ENCODE results near the gene KRTAP5-6.

DNA sequence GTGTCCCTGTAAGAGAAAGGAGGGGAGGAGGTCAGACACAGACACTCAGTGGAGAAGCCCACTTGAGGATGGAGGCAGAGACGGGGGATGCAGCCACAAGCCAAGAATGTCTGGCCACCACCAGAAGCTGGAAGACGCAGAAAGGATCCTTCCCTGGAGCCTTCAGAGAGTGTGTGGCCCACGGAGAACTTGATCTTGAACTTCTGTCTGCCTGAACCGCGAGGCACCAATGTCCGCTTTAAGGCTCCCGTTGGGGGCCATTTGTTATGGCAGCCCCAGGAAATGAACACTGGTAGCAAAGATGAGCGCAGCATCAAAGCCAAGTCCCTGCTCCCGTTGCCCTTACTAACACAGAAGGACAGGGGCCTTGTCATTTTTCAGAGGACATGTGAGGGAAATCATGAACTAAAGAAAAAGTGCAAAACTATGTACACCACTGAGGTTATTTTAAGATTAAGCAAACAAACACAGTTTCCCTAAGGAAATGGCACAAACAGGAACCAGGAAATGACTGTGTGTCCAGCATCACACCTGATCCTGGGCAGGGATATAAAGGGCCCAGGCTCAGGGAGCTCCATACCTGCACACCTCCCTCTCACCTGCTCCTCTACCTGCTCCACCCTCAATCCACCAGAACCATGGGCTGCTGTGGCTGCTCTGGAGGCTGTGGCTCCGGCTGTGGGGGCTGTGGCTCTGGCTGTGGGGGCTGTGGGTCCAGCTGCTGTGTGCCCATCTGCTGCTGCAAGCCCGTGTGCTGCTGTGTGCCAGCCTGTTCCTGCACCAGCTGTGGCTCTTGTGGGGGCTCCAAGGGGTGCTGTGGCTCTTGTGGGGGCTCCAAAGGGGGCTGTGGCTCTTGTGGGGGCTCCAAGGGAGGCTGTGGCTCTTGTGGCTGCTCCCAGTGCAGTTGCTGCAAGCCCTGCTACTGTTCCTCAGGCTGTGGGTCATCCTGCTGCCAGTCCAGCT is at the start of gene KRTAP5-6:
- TF ChIP-seq, protein P1, sequence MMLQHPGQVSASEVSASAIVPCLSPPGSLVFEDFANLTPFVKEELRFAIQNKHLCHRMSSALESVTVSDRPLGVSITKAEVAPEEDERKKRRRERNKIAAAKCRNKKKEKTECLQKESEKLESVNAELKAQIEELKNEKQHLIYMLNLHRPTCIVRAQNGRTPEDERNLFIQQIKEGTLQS (IDR thresholded peaks at IDR 0.05), result no peak
- TF ChIP-seq, protein P2, sequence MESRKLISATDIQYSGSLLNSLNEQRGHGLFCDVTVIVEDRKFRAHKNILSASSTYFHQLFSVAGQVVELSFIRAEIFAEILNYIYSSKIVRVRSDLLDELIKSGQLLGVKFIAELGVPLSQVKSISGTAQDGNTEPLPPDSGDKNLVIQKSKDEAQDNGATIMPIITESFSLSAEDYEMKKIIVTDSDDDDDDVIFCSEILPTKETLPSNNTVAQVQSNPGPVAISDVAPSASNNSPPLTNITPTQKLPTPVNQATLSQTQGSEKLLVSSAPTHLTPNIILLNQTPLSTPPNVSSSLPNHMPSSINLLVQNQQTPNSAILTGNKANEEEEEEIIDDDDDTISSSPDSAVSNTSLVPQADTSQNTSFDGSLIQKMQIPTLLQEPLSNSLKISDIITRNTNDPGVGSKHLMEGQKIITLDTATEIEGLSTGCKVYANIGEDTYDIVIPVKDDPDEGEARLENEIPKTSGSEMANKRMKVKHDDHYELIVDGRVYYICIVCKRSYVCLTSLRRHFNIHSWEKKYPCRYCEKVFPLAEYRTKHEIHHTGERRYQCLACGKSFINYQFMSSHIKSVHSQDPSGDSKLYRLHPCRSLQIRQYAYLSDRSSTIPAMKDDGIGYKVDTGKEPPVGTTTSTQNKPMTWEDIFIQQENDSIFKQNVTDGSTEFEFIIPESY (IDR thresholded peaks at IDR 0.05; ENCODE audit: extremely low read depth, insufficient replicate concordance, low read length), result no peak
- TF ChIP-seq RAD21 (IDR thresholded peaks at IDR 0.05; ENCODE audit: low read depth), result no peak
- TF ChIP-seq, protein P3, sequence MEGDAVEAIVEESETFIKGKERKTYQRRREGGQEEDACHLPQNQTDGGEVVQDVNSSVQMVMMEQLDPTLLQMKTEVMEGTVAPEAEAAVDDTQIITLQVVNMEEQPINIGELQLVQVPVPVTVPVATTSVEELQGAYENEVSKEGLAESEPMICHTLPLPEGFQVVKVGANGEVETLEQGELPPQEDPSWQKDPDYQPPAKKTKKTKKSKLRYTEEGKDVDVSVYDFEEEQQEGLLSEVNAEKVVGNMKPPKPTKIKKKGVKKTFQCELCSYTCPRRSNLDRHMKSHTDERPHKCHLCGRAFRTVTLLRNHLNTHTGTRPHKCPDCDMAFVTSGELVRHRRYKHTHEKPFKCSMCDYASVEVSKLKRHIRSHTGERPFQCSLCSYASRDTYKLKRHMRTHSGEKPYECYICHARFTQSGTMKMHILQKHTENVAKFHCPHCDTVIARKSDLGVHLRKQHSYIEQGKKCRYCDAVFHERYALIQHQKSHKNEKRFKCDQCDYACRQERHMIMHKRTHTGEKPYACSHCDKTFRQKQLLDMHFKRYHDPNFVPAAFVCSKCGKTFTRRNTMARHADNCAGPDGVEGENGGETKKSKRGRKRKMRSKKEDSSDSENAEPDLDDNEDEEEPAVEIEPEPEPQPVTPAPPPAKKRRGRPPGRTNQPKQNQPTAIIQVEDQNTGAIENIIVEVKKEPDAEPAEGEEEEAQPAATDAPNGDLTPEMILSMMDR (IDR thresholded peaks at IDR 0.05 in 2 of 3, conservative IDR thresholded peaks at IDR 0.05 in 1 of 3; ENCODE audit: borderline replicate concordance in 1 of 3, insufficient read depth in 1 of 3, low read depth in 2 of 3, low read length in 2 of 3), result no peak
- no peak for TF ChIP-seq ELF1 (IDR thresholded peaks at IDR 0.05; ENCODE audit: borderline replicate concordance, low read depth)
- no peak for TF ChIP-seq POLR2A (IDR thresholded peaks at IDR 0.05; ENCODE audit: borderline replicate concordance, extremely low read depth, insufficient read depth, insufficient read length)
